Glutamatergic neuron (in vitro differentiated cells): Measurements from ENCODE around the gene KRT72. TPM values are rescaled to one million over a fixed set of nuclear protein-coding genes. Genes with fewer than 3 reads are reported as not detected.

Experiments used
- DNase-seq: peaks from one replicate; pipeline ENCODE4 v3.0.0; 2022
- H3K27ac Mint-ChIP-seq: one replicate; pipeline ENCODE4 v1.8.0; 2020; ENCODE audit warnings: mild to moderate bottlenecking, mixed read lengths, inconsistent platforms; ENCODE audit not compliant: unreplicated experiment
- H3K27me3 Mint-ChIP-seq: one replicate; pipeline ENCODE4 v1.8.0; 2020; ENCODE audit warnings: mild to moderate bottlenecking, moderate library complexity, mixed read lengths, inconsistent platforms; ENCODE audit not compliant: unreplicated experiment
- H3K36me3 Mint-ChIP-seq: one replicate; pipeline ENCODE4 v1.8.0; 2020; ENCODE audit warnings: mild to moderate bottlenecking, mixed read lengths, inconsistent platforms; ENCODE audit not compliant: unreplicated experiment
- H3K4me1 Mint-ChIP-seq: one replicate; pipeline ENCODE4 v1.8.0; 2020; ENCODE audit warnings: mild to moderate bottlenecking, low read depth, mixed read lengths, inconsistent platforms; ENCODE audit not compliant: unreplicated experiment
- H3K4me3 Mint-ChIP-seq: one replicate; pipeline ENCODE4 v1.8.0; 2020; ENCODE audit warnings: mild to moderate bottlenecking, mixed read lengths, inconsistent platforms; ENCODE audit not compliant: unreplicated experiment
- H3K9me3 Mint-ChIP-seq: one replicate; pipeline ENCODE4 v1.8.0; 2020; ENCODE audit warnings: mild to moderate bottlenecking, moderate library complexity, mixed read lengths, inconsistent platforms; ENCODE audit not compliant: unreplicated experiment
- total RNA-seq: library from RNA; stranded (reverse); fragmentation: NEBNext Ultra II Directional; extraction: Animal tissue kit (Norgen Biotek cat#: 25700); gene quantifications from one replicate; pipeline ENCODE4 v1.2.1, GENCODE V29; 2021; ENCODE audit not compliant: unreplicated experiment
- TF ChIP-seq, protein P1 (sequence below): fragments of 200-600 bp; sonication (generic); IDR thresholded peaks from one replicate; pipeline ENCODE4 v1.5.0; 2021; ENCODE audit not compliant: partially characterized antibody, unreplicated experiment

KRT72 gene
- total RNA-seq, 1 donor from 2014 or later: not detected

DNA sequence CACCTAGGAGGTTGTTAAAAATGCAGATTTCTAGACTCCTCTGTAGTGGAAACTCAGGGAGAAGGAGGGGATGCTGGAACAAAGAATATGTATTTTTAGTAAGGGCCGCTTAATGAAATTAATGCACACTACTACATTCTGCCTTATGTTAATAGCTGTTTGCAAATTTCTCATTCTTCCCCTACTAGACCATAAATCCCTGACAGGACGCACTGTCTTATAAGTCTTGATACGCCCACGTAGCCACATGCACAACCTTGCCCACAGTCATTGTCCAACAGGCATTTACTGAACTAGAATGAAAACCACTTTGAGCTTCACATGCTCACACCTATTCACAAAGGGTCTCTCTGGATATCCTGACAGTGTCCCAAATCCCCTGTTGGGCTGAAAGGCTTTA lies 40.2 kb upstream of the KRT72 start:
- peaks cover 7% of the 10 kb centered on the region for H3K9me3 Mint-ChIP-seq
- H3K27me3 Mint-ChIP-seq: no peaks in the 10 kb centered on the region

GRCh38 chr12:52637299-52637698 lies 36.0 kb upstream of the KRT72 start:
- Mint-ChIP-seq H3K27me3 (no peaks in the 10 kb centered on the region), H3K9me3 (no peaks in the 10 kb centered on the region), H3K27ac (no peak overlapping the region), H3K4me3 (no peak overlapping the region), H3K36me3 (no peaks in the 10 kb centered on the region), H3K4me1 (no peaks in the 10 kb centered on the region)
- no peak for DNase-seq
- TF ChIP-seq, protein P1, sequence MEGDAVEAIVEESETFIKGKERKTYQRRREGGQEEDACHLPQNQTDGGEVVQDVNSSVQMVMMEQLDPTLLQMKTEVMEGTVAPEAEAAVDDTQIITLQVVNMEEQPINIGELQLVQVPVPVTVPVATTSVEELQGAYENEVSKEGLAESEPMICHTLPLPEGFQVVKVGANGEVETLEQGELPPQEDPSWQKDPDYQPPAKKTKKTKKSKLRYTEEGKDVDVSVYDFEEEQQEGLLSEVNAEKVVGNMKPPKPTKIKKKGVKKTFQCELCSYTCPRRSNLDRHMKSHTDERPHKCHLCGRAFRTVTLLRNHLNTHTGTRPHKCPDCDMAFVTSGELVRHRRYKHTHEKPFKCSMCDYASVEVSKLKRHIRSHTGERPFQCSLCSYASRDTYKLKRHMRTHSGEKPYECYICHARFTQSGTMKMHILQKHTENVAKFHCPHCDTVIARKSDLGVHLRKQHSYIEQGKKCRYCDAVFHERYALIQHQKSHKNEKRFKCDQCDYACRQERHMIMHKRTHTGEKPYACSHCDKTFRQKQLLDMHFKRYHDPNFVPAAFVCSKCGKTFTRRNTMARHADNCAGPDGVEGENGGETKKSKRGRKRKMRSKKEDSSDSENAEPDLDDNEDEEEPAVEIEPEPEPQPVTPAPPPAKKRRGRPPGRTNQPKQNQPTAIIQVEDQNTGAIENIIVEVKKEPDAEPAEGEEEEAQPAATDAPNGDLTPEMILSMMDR: no peak

More for the DNA sequence above, 40.2 kb upstream of the KRT72 start:
- Mint-ChIP-seq H3K4me1 (no peaks in the 10 kb centered on the region), H3K36me3 (no peaks in the 10 kb centered on the region), H3K4me3 (no peak overlapping the region), H3K27ac (no peak overlapping the region)
- DNase-seq: no peak
- TF ChIP-seq, protein P1: no peak

GRCh38 chr12:52636592-52637258 lies 35.5 kb upstream of the KRT72 start:
- H3K9me3 Mint-ChIP-seq: no peaks in the 10 kb centered on the region
- no peak overlapping the region for H3K4me3 Mint-ChIP-seq
- no peaks in the 10 kb centered on the region for H3K27me3 Mint-ChIP-seq
- no peak for DNase-seq
- TF ChIP-seq, protein P1: no peak
- H3K4me1 Mint-ChIP-seq: no peaks in the 10 kb centered on the region
- H3K36me3 Mint-ChIP-seq: no peaks in the 10 kb centered on the region
- H3K27ac Mint-ChIP-seq: no peak overlapping the region

- TF ChIP-seq, protein P1: no peak
- H3K27me3 Mint-ChIP-seq: no peaks in the 10 kb centered on the region
- no peaks in the 10 kb centered on the region for H3K9me3 Mint-ChIP-seq
- no peaks in the 10 kb centered on the region for H3K36me3 Mint-ChIP-seq
- no peak overlapping the region for H3K27ac Mint-ChIP-seq
- no peaks in the 10 kb centered on the region for H3K4me1 Mint-ChIP-seq
- DNase-seq: no peak
- H3K4me3 Mint-ChIP-seq: no peak overlapping the region
Observed at GRCh38 chr12:52636189-52636588, 34.9 kb upstream of the KRT72 start.

DNA sequence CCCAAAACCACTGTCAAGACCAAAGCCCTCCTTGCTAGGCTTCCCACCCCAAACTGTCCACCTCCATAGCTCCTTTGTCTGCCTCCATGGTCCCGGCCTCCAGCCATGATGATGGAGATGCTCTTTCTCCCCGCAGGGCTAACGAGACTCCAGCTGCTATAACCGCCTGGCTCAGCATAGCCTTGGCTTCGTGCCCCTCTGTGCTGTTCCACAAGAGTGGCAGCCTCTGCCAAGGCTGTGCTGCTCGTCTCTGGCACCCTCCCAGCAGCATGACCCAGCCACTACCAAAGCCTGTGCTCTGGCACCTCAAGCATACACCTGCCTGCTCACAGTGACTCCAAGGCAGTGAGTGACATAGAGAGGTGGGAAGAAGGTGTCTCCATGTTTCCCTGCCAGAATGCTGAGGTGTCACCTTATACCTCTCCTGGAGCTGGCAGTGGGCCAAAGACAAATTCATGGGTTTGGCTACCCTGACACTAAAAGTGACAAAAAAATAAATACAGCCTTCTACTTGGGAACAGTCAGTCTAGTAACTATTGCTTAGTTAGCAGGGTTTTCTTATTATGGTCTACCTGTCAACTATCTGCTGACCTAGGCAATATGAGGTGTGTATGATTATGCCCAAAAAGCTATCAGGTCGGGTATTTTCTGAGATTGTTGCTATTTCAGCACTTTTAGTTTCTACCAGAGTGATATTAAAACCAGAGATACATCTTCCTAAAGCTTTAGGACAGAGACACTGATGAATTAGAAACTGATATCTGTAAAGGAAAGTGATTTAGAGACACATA lies 33.2 kb upstream of the KRT72 start:
- H3K27me3 Mint-ChIP-seq: no peaks in the 10 kb centered on the region
- no peak overlapping the region for H3K4me3 Mint-ChIP-seq
- no peaks in the 10 kb centered on the region for H3K36me3 Mint-ChIP-seq
- H3K27ac Mint-ChIP-seq: no peak overlapping the region
- TF ChIP-seq, protein P1: no peak
- H3K4me1 Mint-ChIP-seq: no peaks in the 10 kb centered on the region
- H3K9me3 Mint-ChIP-seq: no peaks in the 10 kb centered on the region
- no peak for DNase-seq
